ENCODE data around the gene IMPACT. TPM values are rescaled to one million over a fixed set of nuclear protein-coding genes. Genes with fewer than 3 reads are reported as not detected.

Gene IMPACT
- total and polyA plus RNA-seq, 3 donors from 2014 or later: 49.0 to 59.7 (median 50.4) TPM

GRCh38 chr18:24474406-24474805, 47.9 kb downstream of the IMPACT start:
- intact Hi-C loops (cut with DNase I; ENCODE audit: low total_unique reads): no loop called here
- no peaks in the 10 kb centered on the region for H3K9me3 ChIP-seq
- H3K4me1 ChIP-seq: no peaks in the 10 kb centered on the region
- WGBS, 2 donors: 83 to 87% methylated on average over 2 of the region's 2 CpGs
- TF ChIP-seq POLR2A (IDR thresholded peaks at IDR 0.05) (no peak), CTCF (IDR thresholded peaks at IDR 0.05) (no peak)
- no peak overlapping the region for H3K4me3 ChIP-seq
- DNase-seq: no peak
- H3K36me3 ChIP-seq (ENCODE audit: low read depth, missing control alignments): no peaks in the 10 kb centered on the region
- H3K27me3 ChIP-seq: no peaks in the 10 kb centered on the region
- H3K27ac ChIP-seq: no peak overlapping the region

- no peak for DNase-seq
- intact Hi-C loops (cut with DNase I; ENCODE audit: low total_unique reads): no loop called here
- H3K4me1 ChIP-seq: no peaks in the 10 kb centered on the region
- H3K27ac ChIP-seq: no peak overlapping the region
- TF ChIP-seq CTCF (IDR thresholded peaks at IDR 0.05): no peak
- TF ChIP-seq POLR2A (IDR thresholded peaks at IDR 0.05): no peak
- H3K36me3 ChIP-seq (ENCODE audit: low read depth, missing control alignments): no peaks in the 10 kb centered on the region
- 90 to 96% methylated on average over 6 of the region's 6 CpGs for WGBS, 2 donors
- H3K27me3 ChIP-seq: no peaks in the 10 kb centered on the region
- H3K4me3 ChIP-seq: no peak overlapping the region
- no peaks in the 10 kb centered on the region for H3K9me3 ChIP-seq
Observed at GRCh38 chr18:24475926-24476589, 49.6 kb downstream of the IMPACT start.

- Histone ChIP-seq H3K36me3 (ENCODE audit: low read depth, missing control alignments) (no peaks in the 10 kb centered on the region), H3K4me3 (no peak overlapping the region), H3K27ac (no peak overlapping the region), H3K4me1 (no peaks in the 10 kb centered on the region), H3K9me3 (no peaks in the 10 kb centered on the region), H3K27me3 (no peaks in the 10 kb centered on the region)
- WGBS, 2 donors: 78 to 89% methylated on average over 7 of the region's 7 CpGs
- intact Hi-C loops (cut with DNase I; ENCODE audit: low total_unique reads): no loop called here
- no peak for DNase-seq
- TF ChIP-seq POLR2A (IDR thresholded peaks at IDR 0.05): no peak
- TF ChIP-seq CTCF (IDR thresholded peaks at IDR 0.05): no peak
Observed at GRCh38 chr18:24479371-24479770, 52.9 kb downstream of the IMPACT start.

GRCh38 chr18:24482821-24483220, 56.4 kb downstream of the IMPACT start:
- no peaks in the 10 kb centered on the region for H3K27me3 ChIP-seq
- intact Hi-C loops (cut with DNase I; ENCODE audit: low total_unique reads): loop anchor here (10.0 kb wide), 1 partner anchor 128 kb away; no protein-coding TSS in a partner anchor
- H3K4me3 ChIP-seq: no peak overlapping the region
- DNase-seq: no peak
- TF ChIP-seq CTCF (IDR thresholded peaks at IDR 0.05) (no peak), POLR2A (IDR thresholded peaks at IDR 0.05) (no peak)
- H3K27ac ChIP-seq: no peak overlapping the region
- H3K9me3 ChIP-seq: no peaks in the 10 kb centered on the region
- 86 to 95% methylated on average over 5 of the region's 5 CpGs for WGBS, 2 donors
- H3K4me1 ChIP-seq: no peaks in the 10 kb centered on the region
- H3K36me3 ChIP-seq (ENCODE audit: low read depth, missing control alignments): no peaks in the 10 kb centered on the region

- Histone ChIP-seq H3K27me3 (no peaks in the 10 kb centered on the region), H3K9me3 (no peaks in the 10 kb centered on the region), H3K4me1 (no peaks in the 10 kb centered on the region), H3K27ac (no peak overlapping the region), H3K36me3 (ENCODE audit: low read depth, missing control alignments) (no peaks in the 10 kb centered on the region), H3K4me3 (no peak overlapping the region)
- TF ChIP-seq POLR2A (IDR thresholded peaks at IDR 0.05): no peak
- TF ChIP-seq CTCF (IDR thresholded peaks at IDR 0.05): no peak
- intact Hi-C loops (cut with DNase I; ENCODE audit: low total_unique reads): loop anchor here (10.0 kb wide), 1 partner anchor 131 kb away; no protein-coding TSS in a partner anchor
- no peak for DNase-seq
- WGBS, 2 donors: 95 to 98% methylated on average over 3 of the region's 3 CpGs
Observed at GRCh38 chr18:24485681-24486080, 59.2 kb downstream of the IMPACT start.

Data from testis (tissue), 3 donors.